ENCODE measurements around the gene PCNX3.

DNA sequence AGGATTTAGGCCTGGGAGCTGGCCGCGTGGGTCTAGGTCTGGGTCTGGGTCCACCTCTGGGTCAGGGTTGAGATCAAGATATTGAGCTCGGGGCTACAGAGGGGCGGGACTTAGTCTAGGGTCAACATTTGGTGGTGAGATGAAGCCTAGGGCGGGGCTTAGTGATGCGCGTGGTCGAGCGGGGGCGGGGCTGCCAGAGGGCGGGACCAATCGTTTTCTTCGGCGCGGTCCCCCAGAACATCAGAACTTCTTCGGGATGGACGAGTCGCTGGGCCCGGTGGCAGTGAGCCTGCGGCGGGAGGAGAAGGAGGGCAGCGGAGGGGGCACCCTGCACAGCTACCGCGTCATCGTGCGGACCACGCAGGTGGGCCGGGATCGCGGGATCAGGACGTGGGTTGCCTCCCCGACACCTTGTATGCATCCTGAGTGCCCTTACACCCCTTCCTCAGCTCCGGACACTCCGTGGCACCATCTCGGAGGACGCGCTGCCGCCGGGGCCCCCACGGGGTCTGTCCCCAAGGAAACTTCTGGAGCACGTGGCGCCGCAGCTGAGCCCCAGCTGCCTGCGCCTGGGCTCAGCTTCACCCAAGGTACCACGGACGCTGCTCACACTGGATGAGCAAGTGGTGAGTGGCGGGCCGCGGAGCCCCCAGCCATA, 26.6 kb downstream of the PCNX3 start:
- no peak for TF ChIP-seq EZH2 (IDR thresholded peaks at IDR 0.05; ENCODE audit: borderline replicate concordance, low read length)
- TF ChIP-seq, protein P1, sequence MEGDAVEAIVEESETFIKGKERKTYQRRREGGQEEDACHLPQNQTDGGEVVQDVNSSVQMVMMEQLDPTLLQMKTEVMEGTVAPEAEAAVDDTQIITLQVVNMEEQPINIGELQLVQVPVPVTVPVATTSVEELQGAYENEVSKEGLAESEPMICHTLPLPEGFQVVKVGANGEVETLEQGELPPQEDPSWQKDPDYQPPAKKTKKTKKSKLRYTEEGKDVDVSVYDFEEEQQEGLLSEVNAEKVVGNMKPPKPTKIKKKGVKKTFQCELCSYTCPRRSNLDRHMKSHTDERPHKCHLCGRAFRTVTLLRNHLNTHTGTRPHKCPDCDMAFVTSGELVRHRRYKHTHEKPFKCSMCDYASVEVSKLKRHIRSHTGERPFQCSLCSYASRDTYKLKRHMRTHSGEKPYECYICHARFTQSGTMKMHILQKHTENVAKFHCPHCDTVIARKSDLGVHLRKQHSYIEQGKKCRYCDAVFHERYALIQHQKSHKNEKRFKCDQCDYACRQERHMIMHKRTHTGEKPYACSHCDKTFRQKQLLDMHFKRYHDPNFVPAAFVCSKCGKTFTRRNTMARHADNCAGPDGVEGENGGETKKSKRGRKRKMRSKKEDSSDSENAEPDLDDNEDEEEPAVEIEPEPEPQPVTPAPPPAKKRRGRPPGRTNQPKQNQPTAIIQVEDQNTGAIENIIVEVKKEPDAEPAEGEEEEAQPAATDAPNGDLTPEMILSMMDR (conservative IDR thresholded peaks at IDR 0.05 in 1 of 2, IDR thresholded peaks at IDR 0.05 in 1 of 2; ENCODE audit: extremely low read depth in 1 of 2, insufficient read depth in 1 of 2, low read depth in 1 of 2, low read length in 2 of 2): no peak

Measured in mammary epithelial cell (primary cell).